ENCODE data around the gene TMEM97. TPM values are rescaled to one million over a fixed set of nuclear protein-coding genes. Genes with fewer than 3 reads are reported as not detected.
A peak's percentile ranks its signal among the peaks of the same experiment; 100 is the strongest.

The TMEM97 gene
- total and polyA plus RNA-seq, 8 donors, result 7.6 to 54.0 (median 29.7) TPM

DNA sequence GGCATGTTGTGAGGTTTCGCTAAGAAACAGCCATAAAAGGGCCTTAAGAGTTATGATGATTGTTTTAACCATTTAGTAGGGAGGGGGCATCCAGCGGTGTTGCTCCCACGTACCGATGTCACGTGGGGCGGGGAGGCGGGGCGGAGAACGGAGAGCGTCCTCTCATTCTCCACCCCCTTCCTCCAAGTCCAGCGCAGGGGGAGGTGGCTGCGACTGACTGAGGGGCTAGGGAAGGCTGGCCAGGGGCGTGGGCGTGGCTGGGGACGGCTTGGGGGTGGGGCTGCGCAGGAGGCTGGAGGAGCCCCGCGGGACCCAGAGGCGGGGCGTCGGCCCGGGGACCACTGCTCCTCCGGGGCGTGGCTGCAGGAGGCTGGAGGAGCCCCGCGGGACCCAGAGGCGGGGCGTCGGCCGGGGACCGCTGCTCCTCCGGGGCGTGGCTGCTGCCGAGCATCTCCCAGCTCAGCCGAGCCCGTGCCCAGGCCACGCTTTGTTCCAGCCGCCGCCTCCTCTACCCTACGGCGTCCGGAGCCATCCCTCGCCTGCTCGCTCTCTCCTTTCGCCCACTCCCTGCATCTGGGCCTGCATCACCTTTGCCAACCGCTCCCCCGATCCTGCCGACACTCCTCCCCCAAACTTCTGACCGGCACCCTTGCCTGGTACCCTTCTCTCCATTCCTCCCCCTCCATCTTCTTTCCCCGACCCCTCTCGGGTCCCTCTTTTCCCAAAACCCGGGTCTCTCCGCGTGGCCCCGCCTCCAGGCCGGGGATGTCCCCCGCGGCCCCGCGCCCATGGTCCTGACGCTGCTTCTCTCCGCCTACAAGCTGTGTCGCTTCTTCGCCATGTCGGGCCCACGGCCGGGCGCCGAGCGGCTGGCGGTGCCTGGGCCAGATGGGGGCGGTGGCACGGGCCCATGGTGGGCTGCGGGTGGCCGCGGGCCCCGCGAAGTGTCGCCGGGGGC lies 52.5 kb downstream of the TMEM97 start, which contains the start of gene SARM1:
TSS of gene SARM1 (plus strand) at position 450 of the 958 bp plus-strand sequence. CDS start at position 789, 339 bp downstream.
- no peaks in the 10 kb centered on the region for H3K9me3 ChIP-seq
- peak; percentile 65 to 96 for DNase-seq
- peaks cover 0 to 25% (median 5%) of the 10 kb centered on the region in 3 donors for H3K27me3 ChIP-seq
- WGBS, 5 donors, result 1 to 2% (median 1%) methylated on average over 48 to 80 of the region's 80 CpGs
- H3K4me3 ChIP-seq, result peak within 1 kb of the TSS; percentile 56 to 76 (median 66)
- TF ChIP-seq POLR2A (IDR thresholded peaks at IDR 0.05) (no peak), POLR2AphosphoS5 (IDR thresholded peaks at IDR 0.05) (no peak), EP300 (IDR thresholded peaks at IDR 0.05) (no peak)
- TF ChIP-seq, protein P1, sequence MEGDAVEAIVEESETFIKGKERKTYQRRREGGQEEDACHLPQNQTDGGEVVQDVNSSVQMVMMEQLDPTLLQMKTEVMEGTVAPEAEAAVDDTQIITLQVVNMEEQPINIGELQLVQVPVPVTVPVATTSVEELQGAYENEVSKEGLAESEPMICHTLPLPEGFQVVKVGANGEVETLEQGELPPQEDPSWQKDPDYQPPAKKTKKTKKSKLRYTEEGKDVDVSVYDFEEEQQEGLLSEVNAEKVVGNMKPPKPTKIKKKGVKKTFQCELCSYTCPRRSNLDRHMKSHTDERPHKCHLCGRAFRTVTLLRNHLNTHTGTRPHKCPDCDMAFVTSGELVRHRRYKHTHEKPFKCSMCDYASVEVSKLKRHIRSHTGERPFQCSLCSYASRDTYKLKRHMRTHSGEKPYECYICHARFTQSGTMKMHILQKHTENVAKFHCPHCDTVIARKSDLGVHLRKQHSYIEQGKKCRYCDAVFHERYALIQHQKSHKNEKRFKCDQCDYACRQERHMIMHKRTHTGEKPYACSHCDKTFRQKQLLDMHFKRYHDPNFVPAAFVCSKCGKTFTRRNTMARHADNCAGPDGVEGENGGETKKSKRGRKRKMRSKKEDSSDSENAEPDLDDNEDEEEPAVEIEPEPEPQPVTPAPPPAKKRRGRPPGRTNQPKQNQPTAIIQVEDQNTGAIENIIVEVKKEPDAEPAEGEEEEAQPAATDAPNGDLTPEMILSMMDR (IDR thresholded peaks at IDR 0.05), result no peak
- no peaks in the 10 kb centered on the region for H3K36me3 ChIP-seq
- peak within 1 kb of the TSS; percentile 20 to 83 (median 75) for H3K27ac ChIP-seq
- intact Hi-C loops (cut with DNase I; ENCODE audit: low total_unique reads), result no loop called here
- peaks cover 28 to 43% (median 38%) of the 10 kb centered on the region in 4 donors for H3K4me1 ChIP-seq

DNA sequence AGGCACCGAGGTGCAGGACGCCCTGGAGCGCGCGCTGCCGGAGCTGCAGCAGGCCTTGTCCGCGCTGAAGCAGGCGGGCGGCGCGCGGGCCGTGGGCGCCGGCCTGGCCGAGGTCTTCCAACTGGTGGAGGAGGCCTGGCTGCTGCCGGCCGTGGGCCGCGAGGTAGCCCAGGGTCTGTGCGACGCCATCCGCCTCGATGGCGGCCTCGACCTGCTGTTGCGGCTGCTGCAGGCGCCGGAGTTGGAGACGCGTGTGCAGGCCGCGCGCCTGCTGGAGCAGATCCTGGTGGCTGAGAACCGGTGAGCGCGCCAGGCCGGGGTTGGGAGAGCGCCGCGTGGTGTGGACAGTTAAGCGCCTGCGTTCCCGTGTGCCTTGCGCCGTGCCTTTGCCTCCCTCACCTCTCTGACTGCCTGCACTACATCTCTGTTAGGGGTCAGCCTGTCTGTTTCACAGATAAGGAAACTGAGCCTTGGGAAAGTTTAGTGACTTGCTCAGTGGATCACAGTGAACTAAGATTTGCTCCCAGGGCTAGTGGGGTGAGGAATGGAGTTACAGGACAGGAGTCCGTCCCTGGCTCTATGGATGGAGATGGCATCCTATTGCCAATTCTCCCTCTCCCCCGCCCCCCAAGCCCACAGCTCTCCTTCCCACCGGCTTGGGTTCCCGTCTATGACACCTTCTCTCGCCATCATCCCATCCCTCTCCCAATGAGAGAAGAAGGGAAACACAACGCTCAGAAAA lies 53.4 kb downstream of the TMEM97 start:
- TF ChIP-seq, protein P1 (IDR thresholded peaks at IDR 0.05), result no peak
- TF ChIP-seq POLR2A (IDR thresholded peaks at IDR 0.05) (no peak), EP300 (IDR thresholded peaks at IDR 0.05) (no peak), POLR2AphosphoS5 (IDR thresholded peaks at IDR 0.05) (no peak)
- Histone ChIP-seq H3K27me3 (peaks cover 0 to 25% (median 5%) of the 10 kb centered on the region in 3 donors), H3K4me1 (peaks cover 28 to 43% (median 38%) of the 10 kb centered on the region in 4 donors), H3K9me3 (no peaks in the 10 kb centered on the region), H3K27ac (peak overlapping the region; percentile 9 to 83 (median 75)), H3K4me3 (peak overlapping the region; percentile 56 to 76 (median 66)), H3K36me3 (no peaks in the 10 kb centered on the region)
- intact Hi-C loops (cut with DNase I; ENCODE audit: low total_unique reads), result no loop called here
- DNase-seq, result peak in 1 of 2 donors; percentile 60
- WGBS, 5 donors, result 7 to 70% (median 11%) methylated on average over 6 to 53 of the region's 53 CpGs

DNA sequence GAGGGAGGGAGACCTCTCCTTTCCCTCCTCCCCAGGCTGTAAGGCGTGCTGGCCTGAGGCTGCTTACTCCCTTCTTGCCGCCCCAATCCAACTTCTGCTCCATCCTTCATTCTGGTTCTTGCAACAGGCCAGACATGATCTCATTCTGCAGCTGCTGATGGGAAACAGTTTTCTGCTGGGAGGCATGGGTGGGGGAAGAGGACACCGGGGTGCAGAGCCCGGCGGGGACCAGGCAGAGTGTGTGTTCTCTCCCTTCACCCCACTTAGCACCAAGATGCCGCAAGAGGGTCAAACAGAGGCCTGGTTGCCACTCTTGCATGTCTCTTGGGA lies 53.9 kb downstream of the TMEM97 start:
- DNase-seq, result no peak
- H3K27ac ChIP-seq, result no peak overlapping the region
- no peaks in the 10 kb centered on the region for H3K36me3 ChIP-seq
- intact Hi-C loops (cut with DNase I; ENCODE audit: low total_unique reads), result no loop called here
- TF ChIP-seq POLR2A (IDR thresholded peaks at IDR 0.05) (no peak), POLR2AphosphoS5 (IDR thresholded peaks at IDR 0.05) (no peak), EP300 (IDR thresholded peaks at IDR 0.05) (no peak)
- TF ChIP-seq, protein P1 (IDR thresholded peaks at IDR 0.05), result no peak
- H3K27me3 ChIP-seq, result peaks cover 0 to 25% (median 5%) of the 10 kb centered on the region in 3 donors
- H3K4me1 ChIP-seq, result peaks cover 28 to 43% (median 38%) of the 10 kb centered on the region in 4 donors
- H3K4me3 ChIP-seq, result peak overlapping the region in 3 of 4 donors; percentile 56 to 76 (median 71)
- H3K9me3 ChIP-seq, result no peaks in the 10 kb centered on the region
- 80 to 96% (median 90%) methylated on average over 6 of the region's 6 CpGs for WGBS, 5 donors

Other genes with a start within 250 kb of the TMEM97 start
- 10 to 100 TPM; 24.9 to 52.2 (median 47.3) TPM for gene IFT20, start 16.3 kb downstream of the TMEM97 start, total RNA-seq
- 10 to 100 TPM; 75.9 to 95.6 (median 94.9) TPM for gene IFT20, start 16.3 kb downstream of the TMEM97 start, polyA plus RNA-seq
- gene TNFAIP1, start 16.6 kb downstream of the TMEM97 start, total RNA-seq, result 10 to 100 TPM in 3 of 5 donors, 1 to 10 TPM in 2; 1.7 to 50.4 (median 19.3) TPM
- gene TNFAIP1, start 16.6 kb downstream of the TMEM97 start, polyA plus RNA-seq, result 10 to 100 TPM; 12.7 to 25.4 (median 21.4) TPM
- gene POLDIP2, start 38.3 kb downstream of the TMEM97 start, total RNA-seq, result 100 to 1,000 TPM in 1 of 5 donors, 10 to 100 TPM in 4; 41.9 to 118 (median 57.6) TPM
- 10 to 100 TPM; 44.2 to 69.2 (median 63.8) TPM for gene POLDIP2, start 38.3 kb downstream of the TMEM97 start, polyA plus RNA-seq
- not detected for gene SEBOX, start 46.0 kb downstream of the TMEM97 start, total RNA-seq
- not detected for gene SEBOX, start 46.0 kb downstream of the TMEM97 start, polyA plus RNA-seq
- gene VTN, start 51.1 kb downstream of the TMEM97 start, total RNA-seq, result 1 to 10 TPM in 1 of 5 donors, under 1 TPM in 1, not detected in 3; 0.72 to 2.9 TPM
- 1 to 10 TPM in 2 of 3 donors, under 1 TPM in 1; 0.90 to 2.3 (median 1.1) TPM for gene VTN, start 51.1 kb downstream of the TMEM97 start, polyA plus RNA-seq
- gene SARM1, start 52.5 kb downstream of the TMEM97 start, total RNA-seq, result 10 to 100 TPM; 11.0 to 58.3 (median 15.2) TPM
- gene SARM1, start 52.5 kb downstream of the TMEM97 start, polyA plus RNA-seq, result 1 to 10 TPM; 4.6 to 6.9 (median 5.2) TPM
- gene SLC46A1, start 87.0 kb downstream of the TMEM97 start, total RNA-seq, result 10 to 100 TPM in 2 of 5 donors, 1 to 10 TPM in 2, under 1 TPM in 1; 0.87 to 31.5 (median 7.5) TPM
- 1 to 10 TPM in 2 of 3 donors, under 1 TPM in 1; 0.61 to 2.7 (median 2.5) TPM for gene SLC46A1, start 87.0 kb downstream of the TMEM97 start, polyA plus RNA-seq
- 1 to 10 TPM in 1 of 5 donors, not detected in 4; 3.2 TPM for gene SLC13A2, start 154.4 kb downstream of the TMEM97 start, total RNA-seq
- gene SLC13A2, start 154.4 kb downstream of the TMEM97 start, polyA plus RNA-seq, result under 1 TPM in 1 of 3 donors, not detected in 2; 0.15 TPM
- gene FOXN1, start 187.1 kb downstream of the TMEM97 start, total RNA-seq, result 1 to 10 TPM in 1 of 5 donors, under 1 TPM in 1, not detected in 3; 0.43 to 9.3 TPM
- gene FOXN1, start 187.1 kb downstream of the TMEM97 start, polyA plus RNA-seq, result 1 to 10 TPM in 1 of 3 donors, not detected in 2; 2.4 TPM
- 10 to 100 TPM; 13.6 to 30.9 (median 17.0) TPM for gene UNC119, start 233.4 kb downstream of the TMEM97 start, total RNA-seq
- 10 to 100 TPM; 16.5 to 27.1 (median 19.9) TPM for gene UNC119, start 233.4 kb downstream of the TMEM97 start, polyA plus RNA-seq

Measured in stomach (tissue), 9 donors.